ENCODE results near the gene POLR2E. TPM values are rescaled to one million over a fixed set of nuclear protein-coding genes. Genes with fewer than 3 reads are reported as not detected.

The POLR2E gene
- total RNA-seq, 1 donor from 2014 or later: 125 TPM

DNA sequence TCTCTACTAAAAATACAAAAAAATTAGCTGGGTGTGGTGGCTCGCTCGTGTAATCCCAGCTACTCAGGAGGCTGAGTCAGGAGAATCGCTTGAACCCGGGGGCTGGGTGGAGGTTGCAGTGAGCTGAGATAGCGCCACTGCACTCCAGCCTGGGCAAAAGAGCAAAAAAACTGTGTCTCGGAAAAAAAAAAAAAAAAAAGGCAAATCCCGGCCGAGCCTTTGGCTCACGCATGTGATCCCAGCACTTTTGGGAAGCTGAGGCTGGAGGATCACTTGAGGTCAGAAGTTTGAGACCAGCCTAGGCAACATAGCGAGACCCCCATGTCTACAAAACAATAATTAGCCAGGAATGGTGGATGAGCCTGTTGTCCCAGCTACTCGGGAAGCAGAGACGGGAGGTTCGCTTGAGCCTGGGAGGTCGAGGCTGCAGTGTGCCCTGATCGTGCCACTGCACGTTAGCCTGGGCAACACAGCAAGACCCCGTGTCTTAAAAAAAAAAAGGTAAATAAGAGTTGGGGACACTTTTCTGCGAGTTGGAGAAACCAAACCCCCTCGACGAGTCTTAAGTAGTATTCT lies 8.0 kb upstream of the POLR2E start:
- no peak for DNase-seq (ENCODE audit: low spot score)
- intact Hi-C loops (cut with DNase I): loop anchor here (2.0 kb wide), 2 partner anchors 52 to 82 kb away; partner anchors contain the start of genes RNU6-2 and TMEM259

DNA sequence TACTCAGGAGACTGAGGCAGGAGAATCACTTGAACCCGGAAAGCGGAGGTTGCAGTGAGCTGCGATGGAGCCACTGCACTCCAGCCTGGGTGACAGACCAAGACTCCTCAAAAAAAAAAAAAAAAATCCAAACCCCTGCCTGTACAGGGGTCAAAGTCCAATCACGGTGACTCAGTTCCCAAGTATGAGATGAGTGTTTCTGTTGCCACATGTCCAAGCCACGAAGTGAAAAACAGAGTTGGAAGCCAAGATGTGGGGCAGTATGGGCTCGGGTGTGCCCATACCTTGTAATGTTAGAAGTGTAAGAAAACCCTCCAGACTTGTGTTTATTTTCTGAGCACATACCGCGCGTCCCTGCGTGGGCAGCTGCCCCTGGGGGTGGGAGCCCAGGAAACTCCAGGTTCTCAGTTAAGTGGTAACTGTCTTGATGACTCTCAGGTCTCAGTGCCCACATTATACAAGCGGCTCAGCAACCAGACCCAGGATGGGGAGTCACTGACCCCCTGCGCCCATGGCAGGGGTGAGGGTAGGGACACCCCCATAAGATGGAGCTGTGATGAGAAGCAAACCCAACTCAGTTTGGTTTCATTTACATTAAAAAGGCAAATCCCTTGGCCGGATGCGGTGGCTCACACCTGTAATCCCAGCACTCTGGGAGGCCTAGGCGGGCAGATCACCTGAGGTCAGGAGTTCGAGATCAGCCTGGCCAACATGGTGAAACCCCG lies 7.4 kb upstream of the POLR2E start:
- intact Hi-C loops (cut with DNase I): loop anchor here (2.0 kb wide), 2 partner anchors 52 to 82 kb away; partner anchors contain the start of genes RNU6-2 and TMEM259
- no peak for DNase-seq (ENCODE audit: low spot score)

DNA sequence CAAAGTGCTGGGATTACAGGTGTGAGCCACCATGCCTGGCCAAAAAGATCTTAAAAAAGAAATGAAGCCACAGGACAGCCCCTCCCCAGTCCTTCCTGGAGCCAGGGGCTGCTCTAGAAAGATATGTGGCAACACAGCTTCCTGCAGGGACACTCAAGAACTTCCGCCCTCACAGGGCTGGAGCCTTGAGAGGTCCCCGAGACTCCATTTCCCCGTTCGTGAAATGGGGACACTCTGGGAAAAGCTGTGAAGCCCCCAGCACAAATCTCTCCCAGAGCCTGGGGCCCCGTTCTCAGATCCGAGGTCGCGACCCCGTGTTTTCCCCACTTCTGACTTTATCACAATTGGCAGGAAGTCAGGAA lies 6.1 kb upstream of the POLR2E start:
- intact Hi-C loops (cut with DNase I): no loop called here
- DNase-seq (ENCODE audit: low spot score): no peak

DNA sequence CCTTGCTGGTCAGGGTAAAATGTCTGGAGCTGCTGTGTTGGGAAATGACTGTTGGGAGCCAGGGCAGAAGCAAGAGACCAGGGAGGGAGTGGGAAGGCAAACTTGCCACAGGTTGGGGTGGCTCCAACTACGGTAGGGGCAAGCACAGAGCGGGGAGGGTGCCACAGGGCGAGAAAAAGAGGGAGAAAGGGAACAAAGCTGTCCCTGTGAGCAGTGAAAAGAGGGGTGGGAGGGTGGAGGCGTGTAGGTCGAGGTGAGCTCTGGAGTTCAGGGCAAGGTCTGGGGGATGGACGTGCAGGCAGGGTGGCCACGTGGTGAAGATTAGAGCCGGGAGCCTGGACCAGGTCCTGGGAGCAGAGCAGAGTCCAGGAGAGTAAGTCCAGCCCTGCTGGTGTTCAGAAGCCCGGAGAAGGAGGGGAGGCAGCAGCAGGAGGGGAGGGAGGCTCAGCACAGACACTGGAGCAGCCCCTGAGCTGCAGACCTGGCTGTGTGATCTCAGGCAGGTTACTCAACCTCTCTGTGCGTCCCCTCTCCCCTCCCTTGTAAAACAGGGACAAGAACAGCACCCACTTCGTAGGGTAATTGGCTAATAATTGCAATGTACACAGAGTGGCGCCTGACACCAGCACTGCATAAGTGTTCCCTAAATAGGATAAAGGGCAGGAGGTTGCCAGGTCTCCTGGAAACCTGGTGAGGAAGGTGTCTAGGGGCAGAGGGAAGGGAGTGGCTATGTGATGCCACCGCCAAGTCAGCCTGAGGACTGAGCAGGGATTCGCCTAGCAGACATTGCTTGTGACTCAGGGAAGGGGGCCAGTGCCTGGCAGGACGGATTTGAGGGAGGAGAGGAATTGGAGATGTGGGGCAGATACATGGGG lies 3.2 kb upstream of the POLR2E start:
- no peak for DNase-seq (ENCODE audit: low spot score)

DNA sequence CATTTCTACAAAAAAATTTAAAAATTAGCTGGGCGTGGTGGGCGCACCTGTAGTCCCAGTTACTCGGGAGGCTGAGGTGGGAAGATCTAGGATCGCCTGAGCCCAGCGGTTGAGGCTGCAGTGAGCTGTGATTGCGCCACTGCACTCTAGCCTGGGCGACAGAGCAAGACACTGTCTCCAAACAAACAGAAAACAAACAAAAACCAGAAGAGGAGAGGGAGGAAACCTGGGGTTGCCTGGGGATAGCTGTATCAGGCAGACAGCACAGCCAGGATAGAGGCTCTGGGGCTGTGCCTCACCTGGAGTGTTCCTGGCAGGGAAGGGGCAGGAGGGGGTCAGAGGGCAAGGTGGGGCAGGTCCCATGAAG lies 2.6 kb upstream of the POLR2E start:
- no peak for DNase-seq (ENCODE audit: low spot score)
- intact Hi-C loops (cut with DNase I): loop anchor here (10.0 kb wide), 1 partner anchor 173 kb away; the partner anchor contains the start of gene ARID3A

More for the DNA sequence above, 3.2 kb upstream of the POLR2E start:
- intact Hi-C loops (cut with DNase I): loop anchor here (10.0 kb wide), 1 partner anchor 174 kb away; the partner anchor contains the start of gene ARID3A

DNA sequence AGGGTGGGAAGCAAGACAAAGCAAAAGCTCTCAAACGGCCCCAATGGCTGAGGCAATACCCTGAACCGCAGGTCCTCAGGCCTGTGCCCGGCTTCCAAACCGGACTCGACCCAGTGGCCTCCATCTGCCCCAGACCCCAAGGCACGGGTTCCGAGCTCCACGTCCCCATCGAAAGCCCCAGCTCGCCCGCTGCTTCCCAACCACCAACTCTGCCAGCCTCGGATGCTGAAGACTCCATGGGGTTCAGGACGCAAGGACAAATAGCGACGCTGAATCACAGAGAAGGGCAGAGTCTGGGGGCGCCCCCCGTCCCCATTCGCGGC lies 559 bp downstream of the POLR2E start:
- intact Hi-C loops (cut with DNase I): loop anchor here (10.0 kb wide), 1 partner anchor 170 kb away; the partner anchor contains the start of gene ARID3A

DNA sequence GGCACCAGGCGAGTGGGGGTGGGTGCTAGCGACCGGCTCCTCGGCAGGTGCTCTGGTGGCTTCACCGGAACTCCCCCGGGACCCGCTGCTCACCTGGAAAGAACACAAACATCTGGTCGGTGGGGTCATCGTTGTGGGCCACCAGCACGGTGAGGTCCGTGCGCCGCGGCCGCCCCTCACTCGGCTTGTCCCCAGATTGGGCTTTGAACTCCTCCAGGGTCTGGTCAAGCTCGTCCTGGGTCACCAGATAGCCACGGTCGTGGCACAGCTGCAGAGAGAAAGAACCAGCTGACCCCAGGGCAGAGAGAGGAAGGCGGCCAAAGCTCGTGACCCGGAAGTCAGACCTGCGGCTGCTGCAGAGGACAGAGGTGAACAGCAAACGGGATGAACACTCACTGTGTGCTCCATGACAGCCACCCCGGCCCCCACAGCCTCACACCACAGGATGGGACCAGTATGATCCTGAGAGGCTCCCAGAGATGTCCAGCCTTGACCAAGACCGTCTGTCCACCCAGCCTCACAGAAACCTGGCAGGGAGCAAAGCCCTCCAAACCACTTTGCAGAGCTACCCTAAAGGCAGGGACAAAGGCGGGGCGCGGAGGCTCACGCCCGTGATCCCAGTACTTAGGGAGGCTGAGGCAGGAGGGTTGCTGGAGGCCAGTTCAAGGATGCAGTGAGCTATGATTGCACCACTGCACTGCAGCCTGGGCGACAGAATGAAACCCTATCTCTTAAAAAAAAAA lies 1.2 kb downstream of the POLR2E start:
- intact Hi-C loops (cut with DNase I): loop anchor here (10.0 kb wide), 1 partner anchor 169 kb away; the partner anchor contains the start of gene ARID3A
- DNase-seq (ENCODE audit: low spot score): no peak

More for the DNA sequence above, 559 bp downstream of the POLR2E start:
- no peak for DNase-seq (ENCODE audit: low spot score)

DNA sequence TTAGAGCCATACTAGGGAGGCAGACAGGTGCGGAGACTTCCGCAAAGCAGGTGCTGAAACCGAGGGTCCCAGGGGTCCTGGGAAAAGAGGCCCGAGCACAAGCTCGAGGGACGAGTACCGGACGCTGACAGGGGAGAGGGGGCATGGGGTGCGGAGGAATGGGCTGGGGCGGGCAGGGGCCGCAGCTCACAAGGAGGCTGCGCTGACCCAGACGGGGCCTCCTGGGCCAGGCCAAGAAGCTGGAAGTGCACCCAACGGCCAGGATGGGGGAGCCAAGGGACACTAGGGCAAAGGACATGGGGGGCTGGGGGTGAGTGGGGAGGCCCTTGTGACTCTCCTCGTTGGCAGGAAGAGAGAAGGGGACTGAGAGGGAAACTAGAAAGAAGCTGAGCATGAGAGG lies 1.8 kb downstream of the POLR2E start:
- DNase-seq (ENCODE audit: low spot score): no peak
- intact Hi-C loops (cut with DNase I): loop anchor here (10.0 kb wide), 1 partner anchor 169 kb away; the partner anchor contains the start of gene ARID3A

DNA sequence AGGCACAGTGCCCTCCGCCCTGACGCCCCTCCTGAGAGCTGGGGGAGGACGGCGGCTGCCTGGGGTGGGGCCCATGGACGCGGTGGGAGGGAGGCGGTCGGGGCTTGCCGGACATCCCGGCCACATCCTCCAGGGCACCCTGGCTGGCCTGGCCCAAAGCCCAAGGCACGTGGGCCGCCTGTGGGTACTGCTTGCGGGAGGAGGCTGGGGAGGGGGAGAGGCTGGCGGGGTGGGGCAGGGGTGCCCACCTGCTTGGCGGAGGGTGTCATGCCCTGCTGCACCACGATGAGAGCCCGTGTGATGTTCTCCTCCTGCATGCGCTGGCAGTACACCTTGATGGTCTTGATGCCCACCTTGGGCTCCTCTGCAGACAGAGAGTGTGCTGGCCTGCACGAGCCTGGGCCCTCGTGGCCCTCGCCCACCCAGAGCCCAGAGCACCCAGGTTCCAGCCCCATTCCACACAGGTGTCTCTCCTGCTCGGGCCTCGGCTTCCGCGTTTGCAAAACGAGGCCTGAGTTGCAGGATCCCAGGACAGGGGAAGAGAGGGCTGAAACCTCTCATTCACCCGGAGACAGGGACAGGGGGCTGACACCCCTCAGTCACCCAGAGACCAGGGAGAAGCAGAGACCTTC lies 3.5 kb downstream of the POLR2E start:
- intact Hi-C loops (cut with DNase I): loop anchor here (10.0 kb wide), 1 partner anchor 167 kb away; the partner anchor contains the start of gene ARID3A
- no peak for DNase-seq (ENCODE audit: low spot score)

DNA sequence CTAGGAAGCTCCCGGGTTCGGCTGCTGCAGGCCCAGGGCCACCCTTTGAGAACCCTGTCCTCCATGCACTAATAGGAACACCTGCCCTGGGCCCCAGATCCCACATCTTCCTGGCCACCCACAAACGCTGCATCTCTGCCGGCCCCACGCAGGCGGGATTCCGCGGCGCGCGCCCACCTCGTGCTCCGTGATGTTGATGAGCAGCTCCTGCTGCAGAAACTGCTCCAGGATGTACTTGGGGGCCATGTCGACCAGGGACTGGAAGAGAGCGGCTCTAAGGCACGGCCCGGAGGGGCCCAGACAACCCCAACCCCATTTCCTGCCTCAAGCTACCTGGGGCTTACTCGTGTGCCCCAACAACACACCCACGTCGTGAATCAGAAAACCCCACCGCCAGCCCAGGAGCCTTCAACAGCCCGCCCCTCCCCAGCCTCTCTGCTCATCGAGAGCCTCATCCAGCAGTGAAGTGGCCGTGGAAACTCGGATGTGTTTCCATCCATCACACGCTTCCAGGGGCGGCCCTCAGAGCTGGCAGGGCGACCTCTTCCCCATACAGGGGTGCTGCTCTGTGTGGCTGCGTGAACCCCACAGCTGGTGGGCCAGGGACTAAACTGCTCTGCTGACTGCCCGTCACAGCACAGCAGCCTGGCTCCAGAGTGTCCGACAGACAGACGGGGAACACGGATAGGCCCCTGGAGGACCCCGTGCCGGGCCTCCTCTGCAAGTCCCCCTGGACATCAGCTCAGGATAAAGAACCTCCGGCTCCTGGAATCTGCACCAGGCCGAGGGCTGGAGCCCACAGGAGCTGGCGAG lies 4.2 kb downstream of the POLR2E start:
- no peak for DNase-seq (ENCODE audit: low spot score)
- intact Hi-C loops (cut with DNase I): loop anchor here (10.0 kb wide), 1 partner anchor 166 kb away; the partner anchor contains the start of gene ARID3A

DNA sequence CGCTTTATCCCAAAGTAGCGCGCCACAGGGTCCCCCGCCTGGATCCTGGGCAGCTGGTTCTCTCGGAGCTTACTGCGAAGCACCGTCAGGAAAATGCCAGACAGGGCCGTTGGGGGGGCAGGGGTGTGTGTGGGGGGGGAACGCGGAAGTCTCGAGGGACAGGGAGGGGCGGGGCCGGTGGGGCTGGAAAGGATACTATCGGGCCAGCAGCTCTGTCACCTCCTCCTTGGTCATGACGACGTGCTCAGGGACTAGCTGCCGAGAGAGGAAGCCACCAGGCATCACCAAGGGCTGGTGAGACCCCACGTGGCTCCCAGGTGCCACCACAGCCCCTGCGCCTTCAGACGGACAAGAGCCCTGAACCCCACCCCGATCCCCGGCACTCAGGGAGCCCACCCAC lies 5.3 kb downstream of the POLR2E start:
- intact Hi-C loops (cut with DNase I): loop anchor here (10.0 kb wide), 1 partner anchor 165 kb away; the partner anchor contains the start of gene ARID3A
- no peak for DNase-seq (ENCODE audit: low spot score)

DNA sequence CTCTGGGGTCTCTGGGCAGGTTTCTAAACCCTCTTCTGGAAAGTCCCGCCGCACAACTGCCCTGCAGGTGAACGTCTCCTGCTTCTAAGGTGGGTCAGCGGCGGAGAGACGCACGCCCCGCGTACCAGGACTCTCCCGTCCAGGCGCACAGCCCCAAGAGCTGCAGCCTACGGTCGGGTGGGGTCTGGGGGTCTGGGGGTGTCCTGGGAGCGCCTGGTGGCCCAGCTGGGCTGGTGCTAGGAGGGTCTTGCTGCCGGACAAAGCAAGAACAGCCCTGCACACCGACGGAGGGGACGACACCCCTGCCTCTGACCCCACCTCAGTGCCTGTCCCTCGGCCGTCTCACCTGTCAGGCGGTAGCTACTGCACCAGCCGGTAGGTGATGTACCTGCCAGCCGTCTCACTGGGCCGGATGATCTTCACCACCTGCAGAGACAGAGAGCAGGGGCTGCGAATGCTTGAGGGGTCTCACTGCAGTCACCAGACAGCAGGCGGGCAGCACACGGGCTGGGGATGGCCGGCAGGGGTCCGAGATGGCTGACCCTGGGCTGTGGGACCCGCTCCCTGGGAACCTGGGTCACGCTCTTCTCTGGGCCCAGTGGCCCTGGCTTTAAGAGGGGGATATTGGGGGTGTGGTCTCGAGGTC lies 5.9 kb downstream of the POLR2E start:
- intact Hi-C loops (cut with DNase I): no loop called here
- DNase-seq (ENCODE audit: low spot score): no peak

DNA sequence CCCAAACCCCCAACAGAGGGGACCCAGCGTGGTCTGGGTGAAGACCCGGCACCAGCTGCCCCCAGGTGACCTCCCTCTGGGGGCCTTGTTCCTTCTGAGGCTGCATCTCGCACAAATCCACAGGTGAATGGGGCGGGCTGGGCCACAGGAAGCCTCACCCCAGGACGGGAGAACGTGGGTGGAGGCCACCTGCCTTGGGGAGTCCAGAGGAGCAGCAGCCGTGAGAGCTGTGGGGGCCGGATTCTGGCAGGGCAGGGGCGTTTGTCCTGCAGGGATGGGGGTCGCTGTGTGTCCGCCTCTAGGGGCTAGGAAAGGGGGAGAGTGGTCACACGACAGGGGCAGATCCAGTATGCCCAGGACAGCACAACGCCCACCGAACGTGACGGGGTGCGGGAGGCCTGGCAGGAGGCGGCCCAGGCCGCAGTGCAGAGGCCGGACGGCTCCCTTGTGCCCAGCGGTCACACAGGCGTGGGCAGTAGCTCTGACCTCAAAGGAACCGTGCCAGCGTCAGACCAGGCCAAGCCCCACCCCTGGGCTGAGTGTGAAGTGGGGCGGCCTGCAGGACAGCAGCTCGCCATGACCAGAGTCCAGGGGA lies 6.7 kb downstream of the POLR2E start:
- intact Hi-C loops (cut with DNase I): no loop called here
- no peak for DNase-seq (ENCODE audit: low spot score)

DNA sequence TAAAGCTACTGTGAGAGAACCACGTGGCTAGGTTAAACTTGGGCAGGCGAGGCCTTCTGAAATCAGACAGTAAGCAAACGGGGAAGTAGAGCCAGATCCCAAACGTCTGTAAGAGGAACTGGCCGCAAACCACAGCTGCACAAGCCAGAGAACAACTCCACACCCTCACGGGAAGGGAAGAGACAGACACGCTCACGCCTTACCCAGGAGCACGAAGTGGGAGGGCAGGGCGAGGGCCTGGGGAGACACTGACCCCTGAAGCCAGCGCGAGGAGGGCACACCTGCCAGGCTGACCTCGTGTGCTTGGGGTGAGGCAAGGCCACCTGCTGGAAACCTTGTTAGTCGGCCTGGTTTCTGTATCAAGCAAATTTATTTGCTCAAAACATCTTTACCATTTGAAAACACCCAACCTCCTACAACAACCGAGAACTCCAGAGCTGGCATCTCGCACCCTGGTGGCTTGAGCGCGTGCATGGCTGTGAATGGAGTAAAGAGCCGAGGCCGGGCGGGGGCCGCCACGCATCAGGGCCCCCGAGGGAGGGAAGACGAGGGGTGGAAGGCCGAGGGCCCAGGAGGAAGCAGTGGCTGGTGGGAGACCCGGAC lies 7.3 kb downstream of the POLR2E start:
- intact Hi-C loops (cut with DNase I): no loop called here
- peak; percentile 90 for DNase-seq (ENCODE audit: low spot score)

DNA sequence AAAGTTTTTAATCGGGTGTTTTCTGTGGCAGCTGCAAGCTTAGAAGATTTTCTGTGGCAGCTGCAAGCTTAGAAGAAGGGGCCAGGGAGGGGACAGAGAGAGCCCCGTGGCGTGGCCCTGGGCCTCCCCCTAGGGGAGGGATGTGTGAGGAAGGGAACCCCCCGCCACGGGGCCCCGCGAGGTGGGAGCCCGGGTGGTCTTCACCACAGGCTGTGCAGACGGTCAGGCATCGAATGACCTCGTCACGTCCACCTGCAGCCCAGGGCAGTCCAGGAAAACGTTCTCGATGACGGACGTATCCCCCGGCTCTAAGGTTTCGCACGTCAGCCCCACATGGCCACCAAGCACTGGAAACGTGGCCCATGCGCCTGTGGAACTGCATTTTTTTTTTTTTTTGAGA lies 8.6 kb downstream of the POLR2E start:
- intact Hi-C loops (cut with DNase I): no loop called here

DNA sequence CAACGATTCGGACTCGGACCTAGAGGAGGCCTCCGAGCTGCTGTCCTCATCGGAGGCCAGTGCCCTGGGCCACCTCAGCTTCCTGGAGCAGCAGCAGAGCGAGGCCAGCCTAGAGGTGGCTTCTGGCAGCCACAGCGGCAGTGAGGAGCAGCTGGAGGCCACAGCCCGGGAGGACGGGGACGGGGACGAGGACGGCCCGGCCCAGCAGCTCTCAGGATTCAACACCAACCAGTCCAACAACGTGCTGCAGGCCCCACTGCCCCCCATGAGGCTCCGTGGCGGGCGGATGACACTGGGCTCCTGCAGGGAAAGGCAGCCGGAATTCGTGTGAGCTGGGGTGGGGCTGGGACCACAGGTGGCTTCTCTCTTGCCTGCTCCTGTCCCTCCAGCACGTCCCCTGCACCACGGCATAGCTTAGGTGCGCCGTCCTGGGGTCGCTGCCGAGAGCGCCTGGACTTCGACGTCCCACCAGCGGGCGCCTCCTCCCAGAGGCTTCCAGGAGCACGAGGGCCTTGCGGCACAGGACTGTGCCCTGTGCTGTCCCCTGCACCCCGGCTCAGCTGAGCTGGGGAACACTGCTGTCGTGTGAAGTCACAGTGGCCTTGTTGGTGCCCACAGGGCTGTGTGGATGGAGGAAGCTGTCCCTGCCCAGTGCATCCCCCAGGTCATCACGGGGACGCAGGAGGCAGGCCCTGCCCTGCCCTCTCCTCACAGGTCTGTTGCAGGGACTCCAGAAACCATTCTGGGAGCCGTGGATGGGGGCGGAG lies 9.3 kb downstream of the POLR2E start:
- no peak for DNase-seq (ENCODE audit: low spot score)

More for the DNA sequence above, 8.6 kb downstream of the POLR2E start:
- DNase-seq (ENCODE audit: low spot score): no peak

More for the DNA sequence above, 9.3 kb downstream of the POLR2E start:
- intact Hi-C loops (cut with DNase I): no loop called here
